ENCODE measurements around the gene ETFA. TPM values are rescaled to one million over a fixed set of nuclear protein-coding genes. Genes with fewer than 3 reads are reported as not detected.

The ETFA gene
- total and polyA plus RNA-seq, 10 of the 15 experiments (the other 5 are each of a cell fraction or from before 2014, with no cell fraction given): 114 to 331 (median 152) TPM

DNA sequence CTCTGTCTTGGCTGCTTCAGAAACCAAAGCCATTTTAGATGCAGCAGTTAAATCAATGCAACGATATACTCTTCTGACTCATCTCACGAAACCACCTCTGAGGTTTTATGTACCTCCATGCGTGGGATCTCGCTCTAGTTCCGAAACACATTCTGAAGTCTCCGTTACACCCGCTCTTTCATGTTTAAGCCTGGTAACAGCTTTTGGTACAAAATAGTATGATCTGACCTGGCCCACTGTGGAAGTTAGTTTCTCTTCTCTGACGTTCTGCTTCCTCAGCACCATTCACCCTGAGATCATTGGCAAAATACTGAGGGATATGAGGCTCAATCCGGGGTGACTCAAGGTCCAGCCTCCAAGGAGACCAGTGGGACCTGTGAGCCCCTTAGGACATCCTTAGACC lies 129.6 kb downstream of the ETFA start (continued):
- TF ChIP-seq RELA (IDR thresholded peaks at IDR 0.05; ENCODE audit: borderline replicate concordance, partially characterized antibody): no peak
- TF ChIP-seq MTA3 (IDR thresholded peaks at IDR 0.05; ENCODE audit: borderline replicate concordance, low read length): peak; percentile 75; the same call in 1 of the 2 replicates
- TF ChIP-seq MEF2B (IDR thresholded peaks at IDR 0.05; ENCODE audit: partially characterized antibody, poor library complexity, severe bottlenecking): no peak
- no peak for TF ChIP-seq SREBF1 (IDR thresholded peaks at IDR 0.05; ENCODE audit: low read length)
- peak; percentile 34 for TF ChIP-seq SP1 (IDR thresholded peaks at IDR 0.05; ENCODE audit: low read depth, low read length)
- no peak for TF ChIP-seq MYC (IDR thresholded peaks at IDR 0.05; ENCODE audit: insufficient read depth, insufficient read length, insufficient replicate concordance, low read length, severe bottlenecking)
- TF ChIP-seq TCF7 (IDR thresholded peaks at IDR 0.05; ENCODE audit: borderline replicate concordance): peak; percentile 92
- TF ChIP-seq MTA2 (IDR thresholded peaks at IDR 0.05; ENCODE audit: low read depth): no peak
- TF ChIP-seq ATF2 (IDR thresholded peaks at IDR 0.05; ENCODE audit: low read length): peak; percentile 82
- TF ChIP-seq CHD2 (IDR thresholded peaks at IDR 0.05; ENCODE audit: borderline replicate concordance, low read depth, low read length): no peak
- TF ChIP-seq ELK1 (IDR thresholded peaks at IDR 0.05; ENCODE audit: low read depth, low read length): no peak
- TF ChIP-seq GABPA (IDR thresholded peaks at IDR 0.05; ENCODE audit: low read depth): 0 out of 2 replicates have a peak, but pooled peaks have one; percentile 34
- no peak for TF ChIP-seq NFYB (IDR thresholded peaks at IDR 0.05; ENCODE audit: insufficient read depth, low read depth, low read length)
- peak; percentile 93; the same call in 1 of the 2 replicates for TF ChIP-seq PAX5 (IDR thresholded peaks at IDR 0.05; ENCODE audit: borderline replicate concordance, low read depth, low read length)
- TF ChIP-seq EGR1 (IDR thresholded peaks at IDR 0.05; ENCODE audit: borderline replicate concordance in 1 of 2, low read depth in 2 of 2, low read length in 2 of 2): peak in 1 of 2 experiments; percentile 66; a peak in 1 of 3 replicates
- TF ChIP-seq STAT1 (conservative IDR thresholded peaks at IDR 0.05): no peak
- no peak for TF ChIP-seq USF1 (IDR thresholded peaks at IDR 0.05; ENCODE audit: borderline replicate concordance, extremely low read length, insufficient read depth, low read depth, low read length)
- peak; percentile 75; the same call in 1 of the 3 replicates for TF ChIP-seq POU2F2 (IDR thresholded peaks at IDR 0.05; ENCODE audit: borderline replicate concordance, low read depth, low read length)
- TF ChIP-seq RUNX3 (IDR thresholded peaks at IDR 0.05; ENCODE audit: low read length): peak; percentile 99
- TF ChIP-seq ZNF207 (IDR thresholded peaks at IDR 0.05; ENCODE audit: borderline replicate concordance): no peak
- TF ChIP-seq ZBED1 (IDR thresholded peaks at IDR 0.05; ENCODE audit: borderline replicate concordance): peak; percentile 77; the same call in 1 of the 2 replicates
- TF ChIP-seq CTCF (IDR thresholded peaks at IDR 0.05 in 2 of 3, conservative IDR thresholded peaks at IDR 0.05 in 1 of 3; ENCODE audit: control insufficient read depth in 2 of 3, extremely low read depth in 1 of 3, insufficient read depth in 1 of 3, low read depth in 3 of 3, low read length in 3 of 3): no peak
- TF ChIP-seq, protein P1, sequence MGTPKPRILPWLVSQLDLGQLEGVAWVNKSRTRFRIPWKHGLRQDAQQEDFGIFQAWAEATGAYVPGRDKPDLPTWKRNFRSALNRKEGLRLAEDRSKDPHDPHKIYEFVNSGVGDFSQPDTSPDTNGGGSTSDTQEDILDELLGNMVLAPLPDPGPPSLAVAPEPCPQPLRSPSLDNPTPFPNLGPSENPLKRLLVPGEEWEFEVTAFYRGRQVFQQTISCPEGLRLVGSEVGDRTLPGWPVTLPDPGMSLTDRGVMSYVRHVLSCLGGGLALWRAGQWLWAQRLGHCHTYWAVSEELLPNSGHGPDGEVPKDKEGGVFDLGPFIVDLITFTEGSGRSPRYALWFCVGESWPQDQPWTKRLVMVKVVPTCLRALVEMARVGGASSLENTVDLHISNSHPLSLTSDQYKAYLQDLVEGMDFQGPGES (IDR thresholded peaks at IDR 0.05): no peak
- TF ChIP-seq GATAD2B (conservative IDR thresholded peaks at IDR 0.05; ENCODE audit: low read depth): no peak
- peak; percentile 43 to 61; a peak in 3 of 4 replicates for TF ChIP-seq BHLHE40 (IDR thresholded peaks at IDR 0.05; ENCODE audit: borderline replicate concordance in 1 of 2, low read depth in 2 of 2, low read length in 1 of 2)

All from GM12878 (cell line).